Activated CD8-positive, alpha-beta memory T cell treated with anti-CD3 and anti-CD28 coated beads, Interleukin-2, amount 50 U/mL, for 48 hours (primary cell): ENCODE measurements around the gene CXorf65.

Experiments used
- DNase-seq: peaks from one replicate; pipeline ENCODE4 v3.0.0-alpha.2; 2020

CXorf65 gene

GRCh38 chrX:71105628-71106027 lies 912 bp downstream of the CXorf65 start:
- no peak for DNase-seq

- DNase-seq, result peak; percentile 59
Observed at GRCh38 chrX:71103110-71103983, 3.2 kb downstream of the CXorf65 start.

GRCh38 chrX:71102292-71102691 lies 4.2 kb downstream of the CXorf65 start:
- DNase-seq, result no peak

- DNase-seq, result no peak
Observed at GRCh38 chrX:71100581-71101505, 5.7 kb downstream of the CXorf65 start.

- DNase-seq, result no peak
Observed at GRCh38 chrX:71099736-71100135, 6.8 kb downstream of the CXorf65 start.

- DNase-seq, result no peak
Observed at GRCh38 chrX:71098951-71099506, 7.5 kb downstream of the CXorf65 start.

- DNase-seq, result peak; percentile 72
Observed at GRCh38 chrX:71098302-71098701, 8.2 kb downstream of the CXorf65 start.

GRCh38 chrX:71096760-71097032 lies 9.8 kb downstream of the CXorf65 start:
- no peak for DNase-seq

GRCh38 chrX:71095981-71096759 lies 10.4 kb downstream of the CXorf65 start:
- DNase-seq, result no peak

- DNase-seq, result peak; percentile 87
Observed at GRCh38 chrX:71095555-71095980, 11.0 kb downstream of the CXorf65 start, which contains the start of gene FOXO4. FOXO4 (plus strand) TSS chrX:71095851; CDS start chrX:71096529, 678 bp downstream.

- no peak for DNase-seq
Observed at GRCh38 chrX:71095033-71095432, 11.5 kb downstream of the CXorf65 start.

GRCh38 chrX:71091263-71091662 lies 15.3 kb downstream of the CXorf65 start:
- no peak for DNase-seq

GRCh38 chrX:71085900-71086299 lies 20.6 kb downstream of the CXorf65 start:
- DNase-seq, result no peak

- DNase-seq, result no peak
Observed at GRCh38 chrX:71082822-71083221, 23.7 kb downstream of the CXorf65 start.

- no peak for DNase-seq
Observed at GRCh38 chrX:71082124-71082647, 24.4 kb downstream of the CXorf65 start.

- no peak for DNase-seq
Observed at GRCh38 chrX:71081330-71082123, 25.0 kb downstream of the CXorf65 start.

GRCh38 chrX:71070531-71070930 lies 36.0 kb downstream of the CXorf65 start:
- no peak for DNase-seq

GRCh38 chrX:71068044-71068918 lies 38.3 kb downstream of the CXorf65 start, which contains the start of gene SNX12:
SNX12 (minus strand) TSS chrX:71068334; CDS start chrX:71068306, 28 bp downstream.
- peak; percentile 88 for DNase-seq

GRCh38 chrX:71067712-71068043 lies 38.9 kb downstream of the CXorf65 start:
- no peak for DNase-seq

- no peak for DNase-seq
Observed at GRCh38 chrX:71067089-71067488, 39.5 kb downstream of the CXorf65 start.
